ENCODE results near the gene IGFL1. TPM values are rescaled to one million over a fixed set of nuclear protein-coding genes. Genes with fewer than 3 reads are reported as not detected.

Gene IGFL1
- polyA plus RNA-seq, 2 of the 4 experiments (the other 2 are of a cell fraction) = 0.88 to 1.9 TPM

- ChIA-PET CTCF (interaction anchor here (0.6 to 14.6 kb wide), 8 partner anchors 8 to 173 kb away, joined by 3 to 390 read pairs (median 4); no protein-coding TSS in a partner anchor), POLR2A (interaction anchor here (1.2 kb wide), 1 partner anchor 14 kb away, joined by 3 read pairs; no protein-coding TSS in a partner anchor)
- H3K4me3 ChIP-seq = no peak overlapping the region
- H3K4me1 ChIP-seq = peaks cover 98% of the 10 kb centered on the region
- peak overlapping the region; percentile 77 for H3K4me2 ChIP-seq
- DNase-seq (ENCODE audit: low read depth in 1 of 2, low spot score in 1 of 2) = no peak
- 58% methylated on average over 4 of the region's 4 CpGs for WGBS (ENCODE audit: missing lambda C conversion rate)
- ATAC-seq = 0 out of 6 replicates have a peak, but pooled peaks of 1 of the 2 experiments have one; percentile 0
- peak overlapping the region; percentile 83 to 90 for H3K27ac ChIP-seq
- no peak for TF ChIP-seq FOSL2 (IDR thresholded peaks at IDR 0.05)
- peak; percentile 20; the same call in 1 of the 2 replicates for TF ChIP-seq FOSL2 (CRISPR knock-in tag; IDR thresholded peaks at IDR 0.05)
- no peak for TF ChIP-seq POLR2A (IDR thresholded peaks at IDR 0.05; ENCODE audit: low read length)
- no peak for TF ChIP-seq HES2 (IDR thresholded peaks at IDR 0.05)
- no peak for TF ChIP-seq JUN (IDR thresholded peaks at IDR 0.05)
- H3K9me3 ChIP-seq = no peaks in the 10 kb centered on the region
- no peak for FAIRE-seq
These were observed 32.0 kb upstream of the IGFL1 start for GRCh38 chr19:46197314-46198070.

- Histone ChIP-seq H3K4me1 (peaks cover 98% of the 10 kb centered on the region), H3K4me3 (no peak overlapping the region), H3K4me2 (peak overlapping the region; percentile 77), H3K9me3 (no peaks in the 10 kb centered on the region; the same call in 2 of the 3 replicates), H3K27ac (peak overlapping the region; percentile 83 to 90)
- peak in 1 of 2 experiments; percentile 37; a peak in 3 of 6 replicates for ATAC-seq
- POLR2A ChIA-PET = interaction anchor here (0.8 to 1.2 kb wide), 2 partner anchors 12 to 23 kb away, joined by 4 read pairs; no protein-coding TSS in a partner anchor
- CTCF ChIA-PET = interaction anchor here (1.0 to 14.6 kb wide), 7 partner anchors 10 to 170 kb away, joined by 3 to 390 read pairs (median 4); no protein-coding TSS in a partner anchor
- 21% methylated on average over 3 of the region's 3 CpGs for WGBS (ENCODE audit: missing lambda C conversion rate)
- TF ChIP-seq CBX2 (IDR thresholded peaks at IDR 0.05; ENCODE audit: borderline replicate concordance, low read depth) (no peak), MAX (IDR thresholded peaks at IDR 0.05) (0 out of 2 replicates have a peak, but pooled peaks have one; percentile 43), RARB (CRISPR knock-in tag; IDR thresholded peaks at IDR 0.05) (no peak), FOSL2 (IDR thresholded peaks at IDR 0.05) (no peak), FOSL2 (CRISPR knock-in tag; IDR thresholded peaks at IDR 0.05) (peak; percentile 30; the same call in 1 of the 2 replicates), CBX8 (IDR thresholded peaks at IDR 0.05) (no peak), BCL3 (IDR thresholded peaks at IDR 0.05) (no peak), EP300 (IDR thresholded peaks at IDR 0.05) (peak in 1 of 2 experiments; percentile 19; a peak in 1 of 5 replicates), JUNB (IDR thresholded peaks at IDR 0.05) (peak; percentile 32; the same call in 1 of the 2 replicates), GATA3 (IDR thresholded peaks at IDR 0.05; ENCODE audit: borderline replicate concordance) (peak; percentile 67; the same call in 1 of the 2 replicates), RFX5 (IDR thresholded peaks at IDR 0.05) (no peak)
- peak in 1 of 2 experiments; percentile 75 for DNase-seq (ENCODE audit: low read depth in 1 of 2, low spot score in 1 of 2)
- peak; percentile 46 for FAIRE-seq
These were observed 30.8 kb upstream of the IGFL1 start for GRCh38 chr19:46198756-46199155.

- POLR2A ChIA-PET = no interaction called here
- TF ChIP-seq ESRRA (IDR thresholded peaks at IDR 0.05; ENCODE audit: borderline replicate concordance, low read length) (no peak), HMGXB4 (CRISPR knock-in tag; IDR thresholded peaks at IDR 0.05; ENCODE audit: borderline replicate concordance) (no peak), ELK1 (IDR thresholded peaks at IDR 0.05; ENCODE audit: low read depth, low read length) (no peak), KDM1A (IDR thresholded peaks at IDR 0.05; ENCODE audit: low read depth) (no peak), SMC3 (IDR thresholded peaks at IDR 0.05) (no peak), CHD4 (IDR thresholded peaks at IDR 0.05; ENCODE audit: borderline replicate concordance) (no peak), JUN (IDR thresholded peaks at IDR 0.05) (peak in 1 of 2 experiments; percentile 13; a peak in 1 of 5 replicates), GATA3 (IDR thresholded peaks at IDR 0.05; ENCODE audit: borderline replicate concordance) (no peak), FOSB (CRISPR knock-in tag; IDR thresholded peaks at IDR 0.05) (no peak), ATOH8 (CRISPR knock-in tag; IDR thresholded peaks at IDR 0.05; ENCODE audit: low read depth) (no peak), EHF (CRISPR knock-in tag; IDR thresholded peaks at IDR 0.05) (no peak), MAFK (IDR thresholded peaks at IDR 0.05; ENCODE audit: partially characterized antibody) (no peak)
These were observed 27.9 kb upstream of the IGFL1 start for GRCh38 chr19:46201454-46202310.

More at GRCh38 chr19:46201454-46202310, 27.9 kb upstream of the IGFL1 start:
- ATAC-seq (0 out of 6 replicates have a peak, but pooled peaks of 1 of the 2 experiments have one; percentile 6), FAIRE-seq (peak; percentile 54), DNase-seq (ENCODE audit: low read depth in 1 of 2, low spot score in 1 of 2) (peak in 1 of 2 experiments; percentile 38)
- Histone ChIP-seq H3K4me1 (peaks cover 89% of the 10 kb centered on the region), H3K4me2 (peak overlapping the region; percentile 77), H3K4me3 (peak overlapping the region; percentile 36), H3K27ac (peak overlapping the region; percentile 83 to 90), H3K9me3 (peaks cover 8% of the 10 kb centered on the region; the same call in 2 of the 3 replicates)
- WGBS (ENCODE audit: missing lambda C conversion rate) = 55% methylated on average over 16 of the region's 16 CpGs
- CTCF ChIA-PET = interaction anchor here (0.6 to 14.6 kb wide), 7 partner anchors 10 to 193 kb away, joined by 3 to 390 read pairs (median 4); no protein-coding TSS in a partner anchor

Data from A549 (cell line).